Measurements from ENCODE around the gene PTDSS2. TPM values are rescaled to one million over a fixed set of nuclear protein-coding genes. Genes with fewer than 3 reads are reported as not detected.

PTDSS2 gene
- polyA plus RNA-seq, 4 donors = 9.5 to 20.3 (median 15.4) TPM

- Histone ChIP-seq H3K4me1 (ENCODE audit: control insufficient read depth in 3 of 3, insufficient read depth in 2 of 3, low read depth in 1 of 3, low read length in 2 of 3) (no peaks in the 10 kb centered on the region), H3K27ac (ENCODE audit: low read depth in 1 of 3, low read length in 2 of 3) (no peak overlapping the region), H3K36me3 (ENCODE audit: control insufficient read depth in 3 of 3, insufficient read depth in 2 of 3, low read depth in 1 of 3, low read length in 3 of 3) (peaks cover 4 to 70% (median 5%) of the 10 kb centered on the region in 3 donors), H3K27me3 (ENCODE audit: control insufficient read depth in 3 of 3, insufficient read depth in 3 of 3, low read length in 3 of 3) (no peaks in the 10 kb centered on the region), H3K4me3 (ENCODE audit: low read depth in 1 of 3, low read length in 3 of 3) (no peak overlapping the region), H3K9me3 (ENCODE audit: control insufficient read depth in 2 of 2, insufficient read depth in 1 of 2, low read depth in 1 of 2, low read length in 1 of 2) (no peaks in the 10 kb centered on the region)
- 93 to 96% (median 95%) methylated on average over 32 to 37 of the region's 37 CpGs for WGBS, 3 donors
- DNase-seq (no peak), FAIRE-seq (no peak)
Observed at GRCh38 chr11:489610-490185, 39.6 kb downstream of the PTDSS2 start.

- no peak for DNase-seq
- no peak overlapping the region for H3K4me3 ChIP-seq (ENCODE audit: low read depth in 1 of 3, low read length in 3 of 3)
- FAIRE-seq = no peak
- H3K4me1 ChIP-seq (ENCODE audit: control insufficient read depth in 3 of 3, insufficient read depth in 2 of 3, low read depth in 1 of 3, low read length in 2 of 3) = no peaks in the 10 kb centered on the region
- H3K9me3 ChIP-seq (ENCODE audit: control insufficient read depth in 2 of 2, insufficient read depth in 1 of 2, low read depth in 1 of 2, low read length in 1 of 2) = no peaks in the 10 kb centered on the region
- H3K27me3 ChIP-seq (ENCODE audit: control insufficient read depth in 3 of 3, insufficient read depth in 3 of 3, low read length in 3 of 3) = no peaks in the 10 kb centered on the region
- H3K27ac ChIP-seq (ENCODE audit: low read depth in 1 of 3, low read length in 2 of 3) = no peak overlapping the region
- peaks cover 6 to 76% (median 8%) of the 10 kb centered on the region in 3 donors for H3K36me3 ChIP-seq (ENCODE audit: control insufficient read depth in 3 of 3, insufficient read depth in 2 of 3, low read depth in 1 of 3, low read length in 3 of 3)
- 94 to 95% (median 94%) methylated on average over 38 of the region's 38 CpGs for WGBS, 3 donors
Observed at GRCh38 chr11:490186-490929, 40.3 kb downstream of the PTDSS2 start.

- Histone ChIP-seq H3K4me3 (ENCODE audit: low read depth in 1 of 3, low read length in 3 of 3) (no peak overlapping the region), H3K9me3 (ENCODE audit: control insufficient read depth in 2 of 2, insufficient read depth in 1 of 2, low read depth in 1 of 2, low read length in 1 of 2) (no peaks in the 10 kb centered on the region), H3K36me3 (ENCODE audit: control insufficient read depth in 3 of 3, insufficient read depth in 2 of 3, low read depth in 1 of 3, low read length in 3 of 3) (peaks cover 8 to 81% (median 9%) of the 10 kb centered on the region in 3 donors), H3K4me1 (ENCODE audit: control insufficient read depth in 3 of 3, insufficient read depth in 2 of 3, low read depth in 1 of 3, low read length in 2 of 3) (no peaks in the 10 kb centered on the region), H3K27me3 (ENCODE audit: control insufficient read depth in 3 of 3, insufficient read depth in 3 of 3, low read length in 3 of 3) (no peaks in the 10 kb centered on the region), H3K27ac (ENCODE audit: low read depth in 1 of 3, low read length in 2 of 3) (no peak overlapping the region)
- FAIRE-seq = no peak
- WGBS, 3 donors = 92 to 93% (median 93%) methylated on average over 15 of the region's 15 CpGs
- DNase-seq = no peak
Observed at GRCh38 chr11:490930-491260, 40.8 kb downstream of the PTDSS2 start.

- Histone ChIP-seq H3K36me3 (ENCODE audit: control insufficient read depth in 3 of 3, insufficient read depth in 2 of 3, low read depth in 1 of 3, low read length in 3 of 3) (peaks cover 8 to 85% (median 9%) of the 10 kb centered on the region in 3 donors), H3K27me3 (ENCODE audit: control insufficient read depth in 3 of 3, insufficient read depth in 3 of 3, low read length in 3 of 3) (no peaks in the 10 kb centered on the region), H3K4me3 (ENCODE audit: low read depth in 1 of 3, low read length in 3 of 3) (no peak overlapping the region), H3K4me1 (ENCODE audit: control insufficient read depth in 3 of 3, insufficient read depth in 2 of 3, low read depth in 1 of 3, low read length in 2 of 3) (no peaks in the 10 kb centered on the region), H3K27ac (ENCODE audit: low read depth in 1 of 3, low read length in 2 of 3) (no peak overlapping the region), H3K9me3 (ENCODE audit: control insufficient read depth in 2 of 2, insufficient read depth in 1 of 2, low read depth in 1 of 2, low read length in 1 of 2) (no peaks in the 10 kb centered on the region)
- 85 to 91% (median 91%) methylated on average over 7 of the region's 7 CpGs for WGBS, 3 donors
- DNase-seq = no peak
- FAIRE-seq = no peak
Observed at GRCh38 chr11:491358-491757, 41.3 kb downstream of the PTDSS2 start.

- peak in 1 of 2 donors; percentile 30 for DNase-seq
- H3K4me3 ChIP-seq (ENCODE audit: low read depth in 1 of 3, low read length in 3 of 3) = no peak overlapping the region
Observed at GRCh38 chr11:492427-493226, 42.5 kb downstream of the PTDSS2 start.

GRCh38 chr11:494761-495536 is 44.9 kb downstream of the PTDSS2 start:
- H3K4me1 ChIP-seq (ENCODE audit: control insufficient read depth in 3 of 3, insufficient read depth in 2 of 3, low read depth in 1 of 3, low read length in 2 of 3) = no peaks in the 10 kb centered on the region
- H3K4me3 ChIP-seq (ENCODE audit: low read depth in 1 of 3, low read length in 3 of 3) = no peak overlapping the region
- H3K27me3 ChIP-seq (ENCODE audit: control insufficient read depth in 3 of 3, insufficient read depth in 3 of 3, low read length in 3 of 3) = no peaks in the 10 kb centered on the region
- peaks cover 18 to 92% (median 21%) of the 10 kb centered on the region in 3 donors for H3K36me3 ChIP-seq (ENCODE audit: control insufficient read depth in 3 of 3, insufficient read depth in 2 of 3, low read depth in 1 of 3, low read length in 3 of 3)
- DNase-seq (no peak), FAIRE-seq (no peak)
- no peak overlapping the region for H3K27ac ChIP-seq (ENCODE audit: low read depth in 1 of 3, low read length in 2 of 3)
- WGBS, 3 donors = 86 to 91% (median 90%) methylated on average over 36 to 37 of the region's 37 CpGs
- H3K9me3 ChIP-seq (ENCODE audit: control insufficient read depth in 2 of 2, insufficient read depth in 1 of 2, low read depth in 1 of 2, low read length in 1 of 2) = no peaks in the 10 kb centered on the region

More at GRCh38 chr11:492427-493226, 42.5 kb downstream of the PTDSS2 start:
- H3K9me3 ChIP-seq (ENCODE audit: control insufficient read depth in 2 of 2, insufficient read depth in 1 of 2, low read depth in 1 of 2, low read length in 1 of 2) = no peaks in the 10 kb centered on the region
- peaks cover 9 to 88% (median 11%) of the 10 kb centered on the region in 3 donors for H3K36me3 ChIP-seq (ENCODE audit: control insufficient read depth in 3 of 3, insufficient read depth in 2 of 3, low read depth in 1 of 3, low read length in 3 of 3)
- WGBS, 3 donors = 52 to 76% (median 74%) methylated on average over 32 of the region's 32 CpGs
- no peak for FAIRE-seq
- H3K27me3 ChIP-seq (ENCODE audit: control insufficient read depth in 3 of 3, insufficient read depth in 3 of 3, low read length in 3 of 3) = no peaks in the 10 kb centered on the region
- no peak overlapping the region for H3K27ac ChIP-seq (ENCODE audit: low read depth in 1 of 3, low read length in 2 of 3)
- H3K4me1 ChIP-seq (ENCODE audit: control insufficient read depth in 3 of 3, insufficient read depth in 2 of 3, low read depth in 1 of 3, low read length in 2 of 3) = no peaks in the 10 kb centered on the region

- FAIRE-seq = no peak
- H3K4me3 ChIP-seq (ENCODE audit: low read depth in 1 of 3, low read length in 3 of 3) = no peak overlapping the region
- no peak for DNase-seq
- no peak overlapping the region for H3K27ac ChIP-seq (ENCODE audit: low read depth in 1 of 3, low read length in 2 of 3)
- no peaks in the 10 kb centered on the region for H3K4me1 ChIP-seq (ENCODE audit: control insufficient read depth in 3 of 3, insufficient read depth in 2 of 3, low read depth in 1 of 3, low read length in 2 of 3)
- H3K9me3 ChIP-seq (ENCODE audit: control insufficient read depth in 2 of 2, insufficient read depth in 1 of 2, low read depth in 1 of 2, low read length in 1 of 2) = no peaks in the 10 kb centered on the region
- H3K36me3 ChIP-seq (ENCODE audit: control insufficient read depth in 3 of 3, insufficient read depth in 2 of 3, low read depth in 1 of 3, low read length in 3 of 3) = peaks cover 20 to 92% (median 21%) of the 10 kb centered on the region in 3 donors
- no peaks in the 10 kb centered on the region for H3K27me3 ChIP-seq (ENCODE audit: control insufficient read depth in 3 of 3, insufficient read depth in 3 of 3, low read length in 3 of 3)
- WGBS, 3 donors = 74 to 83% (median 81%) methylated on average over 10 of the region's 10 CpGs
Observed at GRCh38 chr11:495537-495931, 45.5 kb downstream of the PTDSS2 start.
